ENCODE results near the gene MAGI1. TPM values are rescaled to one million over a fixed set of nuclear protein-coding genes. Genes with fewer than 3 reads are reported as not detected.

Gene MAGI1
- total RNA-seq, 1 donor from 2014 or later: 5.0 TPM

DNA sequence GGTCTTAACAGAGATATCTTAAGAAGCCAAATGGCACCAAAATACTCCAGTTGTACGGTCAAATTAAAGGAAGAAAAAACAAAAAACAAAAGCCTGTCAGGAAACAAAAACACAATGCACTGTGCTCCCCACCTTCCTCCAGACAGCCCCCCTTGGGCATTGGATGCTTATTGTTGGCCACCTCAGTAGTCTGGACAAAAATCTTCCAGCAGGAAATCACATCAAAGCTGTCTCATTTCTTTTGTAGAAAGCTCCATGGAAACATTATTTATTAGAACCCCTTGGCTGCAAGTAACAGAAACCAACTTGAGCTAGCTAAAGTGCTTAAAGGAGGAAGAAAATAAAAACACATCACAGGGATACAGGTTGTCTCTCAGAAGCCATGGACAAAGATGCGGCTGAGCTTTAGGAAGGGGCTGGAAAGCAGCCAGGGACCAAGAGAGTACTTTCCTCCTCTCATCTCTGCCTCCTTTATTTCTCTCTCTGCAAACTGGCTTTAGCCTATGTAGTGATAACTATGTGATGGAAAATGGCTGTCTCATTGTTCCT lies 699.5 kb downstream of the MAGI1 start:
- Histone ChIP-seq H3K27me3 (ENCODE audit: control insufficient read depth, insufficient read depth, low read length) (no peaks in the 10 kb centered on the region), H3K36me3 (ENCODE audit: control insufficient read depth, insufficient read depth, low read length) (no peaks in the 10 kb centered on the region), H3K4me3 (ENCODE audit: low read depth, low read length) (no peak overlapping the region)
- FAIRE-seq (no peak), DNase-seq (ENCODE audit: low read depth) (no peak)
- TF ChIP-seq, protein P1, sequence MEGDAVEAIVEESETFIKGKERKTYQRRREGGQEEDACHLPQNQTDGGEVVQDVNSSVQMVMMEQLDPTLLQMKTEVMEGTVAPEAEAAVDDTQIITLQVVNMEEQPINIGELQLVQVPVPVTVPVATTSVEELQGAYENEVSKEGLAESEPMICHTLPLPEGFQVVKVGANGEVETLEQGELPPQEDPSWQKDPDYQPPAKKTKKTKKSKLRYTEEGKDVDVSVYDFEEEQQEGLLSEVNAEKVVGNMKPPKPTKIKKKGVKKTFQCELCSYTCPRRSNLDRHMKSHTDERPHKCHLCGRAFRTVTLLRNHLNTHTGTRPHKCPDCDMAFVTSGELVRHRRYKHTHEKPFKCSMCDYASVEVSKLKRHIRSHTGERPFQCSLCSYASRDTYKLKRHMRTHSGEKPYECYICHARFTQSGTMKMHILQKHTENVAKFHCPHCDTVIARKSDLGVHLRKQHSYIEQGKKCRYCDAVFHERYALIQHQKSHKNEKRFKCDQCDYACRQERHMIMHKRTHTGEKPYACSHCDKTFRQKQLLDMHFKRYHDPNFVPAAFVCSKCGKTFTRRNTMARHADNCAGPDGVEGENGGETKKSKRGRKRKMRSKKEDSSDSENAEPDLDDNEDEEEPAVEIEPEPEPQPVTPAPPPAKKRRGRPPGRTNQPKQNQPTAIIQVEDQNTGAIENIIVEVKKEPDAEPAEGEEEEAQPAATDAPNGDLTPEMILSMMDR (IDR thresholded peaks at IDR 0.05; ENCODE audit: insufficient read depth, low read length, severe bottlenecking): no peak

DNA sequence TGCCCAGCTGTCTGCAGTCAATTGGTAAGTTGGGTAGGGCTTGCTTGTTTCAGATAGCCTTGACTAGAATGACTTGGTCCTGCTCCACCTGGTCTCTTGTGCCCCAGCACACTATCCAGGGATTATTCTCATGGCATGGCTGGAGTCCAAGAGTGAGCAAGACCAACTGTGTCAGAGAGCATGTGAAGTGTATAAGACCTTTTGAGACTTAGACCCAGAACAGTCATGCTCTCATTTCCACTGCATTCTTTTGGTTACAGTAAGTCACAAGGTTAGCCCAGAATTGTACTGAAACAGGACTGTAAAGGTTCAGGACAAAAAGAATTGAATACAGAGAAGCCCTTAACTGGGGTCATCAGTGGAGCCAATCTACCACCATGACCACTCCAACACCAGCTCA lies 700.1 kb downstream of the MAGI1 start:
- Histone ChIP-seq H3K36me3 (ENCODE audit: control insufficient read depth, insufficient read depth, low read length) (no peaks in the 10 kb centered on the region), H3K27me3 (ENCODE audit: control insufficient read depth, insufficient read depth, low read length) (no peaks in the 10 kb centered on the region), H3K4me3 (ENCODE audit: low read depth, low read length) (no peak overlapping the region)
- FAIRE-seq (no peak), DNase-seq (ENCODE audit: low read depth) (no peak)
- TF ChIP-seq, protein P1 (IDR thresholded peaks at IDR 0.05; ENCODE audit: insufficient read depth, low read length, severe bottlenecking): no peak

GRCh38 chr3:65335587-65335986 lies 703.1 kb downstream of the MAGI1 start:
- no peak for FAIRE-seq
- no peaks in the 10 kb centered on the region for H3K36me3 ChIP-seq (ENCODE audit: control insufficient read depth, insufficient read depth, low read length)
- no peak for DNase-seq (ENCODE audit: low read depth)
- H3K27me3 ChIP-seq (ENCODE audit: control insufficient read depth, insufficient read depth, low read length): no peaks in the 10 kb centered on the region
- TF ChIP-seq, protein P1 (IDR thresholded peaks at IDR 0.05; ENCODE audit: insufficient read depth, low read length, severe bottlenecking): no peak
- H3K4me3 ChIP-seq (ENCODE audit: low read depth, low read length): no peak overlapping the region

GRCh38 chr3:65334045-65334665 lies 704.6 kb downstream of the MAGI1 start:
- no peaks in the 10 kb centered on the region for H3K36me3 ChIP-seq (ENCODE audit: control insufficient read depth, insufficient read depth, low read length)
- DNase-seq (ENCODE audit: low read depth) (no peak), FAIRE-seq (no peak)
- TF ChIP-seq, protein P1 (IDR thresholded peaks at IDR 0.05; ENCODE audit: insufficient read depth, low read length, severe bottlenecking): no peak
- H3K4me3 ChIP-seq (ENCODE audit: low read depth, low read length): no peak overlapping the region
- H3K27me3 ChIP-seq (ENCODE audit: control insufficient read depth, insufficient read depth, low read length): no peaks in the 10 kb centered on the region

- DNase-seq (ENCODE audit: low read depth) (no peak), FAIRE-seq (no peak)
- Histone ChIP-seq H3K27me3 (ENCODE audit: control insufficient read depth, insufficient read depth, low read length) (no peaks in the 10 kb centered on the region), H3K36me3 (ENCODE audit: control insufficient read depth, insufficient read depth, low read length) (no peaks in the 10 kb centered on the region), H3K4me3 (ENCODE audit: low read depth, low read length) (no peak overlapping the region)
- TF ChIP-seq, protein P1 (IDR thresholded peaks at IDR 0.05; ENCODE audit: insufficient read depth, low read length, severe bottlenecking): no peak
These were observed 707.0 kb downstream of the MAGI1 start for GRCh38 chr3:65331730-65332129.

DNA sequence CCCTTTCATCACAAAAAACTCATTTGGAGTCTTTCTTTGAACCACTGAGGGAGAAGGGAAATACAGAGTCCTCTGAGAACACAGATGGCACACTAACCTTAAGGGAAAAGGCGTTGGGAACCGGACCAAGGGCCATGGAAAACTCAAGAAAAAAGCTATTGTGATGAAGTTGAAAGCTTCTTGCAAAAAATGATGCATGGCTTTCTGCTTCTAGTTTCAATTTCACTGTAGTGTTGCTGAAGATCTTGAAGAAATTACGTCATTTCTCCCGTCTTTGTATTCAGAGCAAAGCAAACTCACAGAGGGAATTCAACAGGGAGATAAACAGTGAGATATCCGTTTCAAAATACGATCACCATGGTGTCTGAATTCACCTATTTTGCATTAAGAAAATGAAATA lies 708.6 kb downstream of the MAGI1 start:
- DNase-seq (ENCODE audit: low read depth) (peak; percentile 1), FAIRE-seq (no peak)
- Histone ChIP-seq H3K4me3 (ENCODE audit: low read depth, low read length) (no peak overlapping the region), H3K27me3 (ENCODE audit: control insufficient read depth, insufficient read depth, low read length) (no peaks in the 10 kb centered on the region), H3K36me3 (ENCODE audit: control insufficient read depth, insufficient read depth, low read length) (no peaks in the 10 kb centered on the region)
- TF ChIP-seq, protein P1 (IDR thresholded peaks at IDR 0.05; ENCODE audit: insufficient read depth, low read length, severe bottlenecking): no peak

All from bronchial epithelial cell (primary cell).